BLaER1 treated with 17β-estradiol and CSF1 and Interleukin-3, amounts not matched to agents 10 nM and 100 nM (cell line): ENCODE measurements around the gene CD34.

Experiments used
- H3K27ac ChIP-seq, 11 experiments: shearing (Covaris generic); formaldehyde crosslinking; 2 replicates each; pipeline ENCODE4 v1.8.1; 2022
- H3K27me3 ChIP-seq, 11 experiments: shearing (Covaris generic); formaldehyde crosslinking; 2 replicates each; pipeline ENCODE4 v1.8.1; 2022
- H3K36me3 ChIP-seq, 11 experiments: shearing (Covaris generic); formaldehyde crosslinking; 2 replicates each; pipeline ENCODE4 v1.8.1; 2022
- H3K4me1 ChIP-seq, 10 experiments: shearing (Covaris generic); formaldehyde crosslinking; 2 replicates each; pipeline ENCODE4 v1.8.1; 2022
- H3K4me2 ChIP-seq, 11 experiments: shearing (Covaris generic); formaldehyde crosslinking; 2 replicates each; pipeline ENCODE4 v1.8.1; 2022
- H3K4me3 ChIP-seq, 10 experiments: shearing (Covaris generic); formaldehyde crosslinking; 2 replicates each; pipeline ENCODE4 v1.8.1; 2022
- H3K9ac ChIP-seq, 11 experiments: shearing (Covaris generic); formaldehyde crosslinking; 2 replicates each; pipeline ENCODE4 v1.8.1; 2022
- H3K9me3 ChIP-seq, 11 experiments: shearing (Covaris generic); formaldehyde crosslinking; replicated peaks in 1 of 11; 2 replicates each; pipeline ENCODE4 v1.8.1; 2022
- H4K20me1 ChIP-seq, 11 experiments: shearing (Covaris generic); formaldehyde crosslinking; 2 replicates each; pipeline ENCODE4 v1.8.1; 2022
- Cebpa-rat ChIP-seq, 11 experiments: shearing (Covaris generic); IDR thresholded peaks; 2 replicates each; pipeline ENCODE4 v1.8.1; 2022

The CD34 gene

DNA sequence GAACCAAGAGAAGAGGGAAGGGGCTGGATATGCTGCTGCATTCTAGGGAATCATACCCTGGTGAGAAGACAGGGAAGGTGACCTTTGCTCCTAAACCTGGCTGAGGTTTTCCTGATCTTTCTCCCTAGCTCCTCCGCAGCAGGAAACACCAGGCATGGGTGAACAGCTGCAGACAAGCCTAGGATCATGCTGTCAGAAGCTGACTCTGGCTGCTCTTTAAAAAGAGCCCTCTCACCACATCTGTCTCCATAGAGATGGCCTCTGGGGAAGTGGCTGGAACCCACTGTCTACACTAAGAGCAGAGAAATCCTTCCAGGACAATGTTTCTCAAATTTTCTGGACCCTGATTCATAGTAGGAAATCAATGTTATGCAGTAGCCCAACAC lies 57.6 kb downstream of the CD34 start:
- Histone ChIP-seq H3K4me3 (no peak overlapping the region), H3K9ac (peak overlapping the region in 1 of 11 experiments; percentile 15; a peak in 2 of 22 replicates), H3K27me3 (no peaks in the 10 kb centered on the region), H3K4me1 (peaks cover 34 to 88% (median 49%) of the 10 kb centered on the region in 10 experiments), H3K36me3 (peaks cover 0 to 30% (median 0%) of the 10 kb centered on the region in 11 experiments; a peak in 4 of 22 replicates), H3K4me2 (peak overlapping the region; percentile 56 to 88 (median 73)), H4K20me1 (peaks cover 0 to 40% (median 0%) of the 10 kb centered on the region in 11 experiments; a peak in 5 of 22 replicates), H3K27ac (peak overlapping the region in 5 of 11 experiments; percentile 3 to 36 (median 26); a peak in 3 of 22 replicates), H3K9me3 (no peaks in the 10 kb centered on the region)
- TF ChIP-seq Cebpa-rat (IDR thresholded peaks at IDR 0.05): no peak

DNA sequence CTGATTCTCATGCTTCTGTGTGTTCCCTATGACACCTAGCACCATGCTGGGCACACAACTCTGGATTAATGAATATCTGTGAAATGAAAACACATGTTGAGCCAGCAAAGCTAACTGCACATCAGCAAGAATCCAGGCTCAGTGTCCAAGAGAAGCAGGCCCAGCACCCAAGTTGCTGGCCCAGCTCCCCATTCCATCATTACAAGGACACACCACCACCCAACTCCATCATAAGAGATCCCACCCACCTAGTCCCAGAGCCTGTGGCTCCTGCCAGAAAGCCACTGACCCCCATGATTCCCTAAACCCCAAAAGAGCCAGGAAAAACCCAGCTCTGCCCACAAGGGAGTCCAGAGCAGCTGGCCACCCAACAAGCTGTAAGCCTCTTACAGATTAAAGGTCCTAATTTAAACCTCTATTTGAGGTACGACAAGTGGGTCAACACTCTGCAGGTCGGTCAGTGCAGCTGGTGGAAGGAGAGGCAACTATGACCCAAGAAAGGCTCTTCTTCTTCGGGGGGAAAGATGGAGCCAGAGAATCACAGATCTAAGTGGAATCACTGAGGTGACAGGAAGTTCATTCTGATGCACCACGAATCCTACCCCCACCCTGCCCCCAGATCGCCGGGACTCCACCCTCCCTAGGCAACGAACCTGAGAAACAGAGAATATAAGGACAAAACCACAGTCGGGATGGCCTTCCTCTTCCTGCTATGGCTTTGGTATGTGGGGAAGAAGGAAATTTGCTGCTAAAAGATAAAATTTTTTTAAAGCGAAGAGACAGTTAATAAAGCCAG lies 58.2 kb downstream of the CD34 start:
- Histone ChIP-seq H3K27me3 (no peaks in the 10 kb centered on the region), H4K20me1 (peaks cover 0 to 40% (median 0%) of the 10 kb centered on the region in 11 experiments; a peak in 5 of 22 replicates), H3K4me1 (peaks cover 40 to 88% (median 55%) of the 10 kb centered on the region in 10 experiments), H3K9ac (peak overlapping the region in 1 of 11 experiments; percentile 15; a peak in 2 of 22 replicates), H3K9me3 (no peaks in the 10 kb centered on the region), H3K4me3 (no peak overlapping the region), H3K4me2 (peak overlapping the region; percentile 56 to 88 (median 73)), H3K36me3 (peaks cover 0 to 30% (median 0%) of the 10 kb centered on the region in 11 experiments; a peak in 4 of 22 replicates), H3K27ac (peak overlapping the region in 5 of 11 experiments; percentile 3 to 36 (median 26); a peak in 3 of 22 replicates)
- TF ChIP-seq Cebpa-rat (IDR thresholded peaks at IDR 0.05): no peak

DNA sequence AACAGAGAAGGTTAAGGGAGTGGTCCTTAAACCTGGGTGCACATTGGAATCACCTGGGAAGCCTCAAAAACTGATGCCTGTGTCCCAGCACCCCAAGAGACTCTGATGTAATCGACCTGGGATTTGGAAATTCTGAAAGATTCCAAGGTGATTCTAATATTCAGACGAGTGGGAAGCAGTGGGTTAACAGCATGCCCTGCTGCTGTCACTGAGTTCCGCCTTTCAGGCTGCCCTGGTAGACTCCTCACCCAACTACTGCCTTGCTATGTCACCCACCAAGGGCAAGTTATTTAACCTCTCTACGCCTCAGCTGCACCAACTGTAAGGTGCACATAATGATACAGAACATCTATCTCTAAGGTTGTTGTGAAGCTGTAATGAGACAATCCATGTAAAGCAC lies 59.2 kb downstream of the CD34 start:
- no peaks in the 10 kb centered on the region for H3K9me3 ChIP-seq
- H3K4me1 ChIP-seq: peaks cover 40 to 84% (median 60%) of the 10 kb centered on the region in 10 experiments
- peaks cover 0 to 27% (median 0%) of the 10 kb centered on the region in 11 experiments; a peak in 4 of 22 replicates for H3K36me3 ChIP-seq
- no peaks in the 10 kb centered on the region for H3K27me3 ChIP-seq
- H3K4me3 ChIP-seq: no peak overlapping the region
- no peak overlapping the region for H3K27ac ChIP-seq
- peaks cover 0 to 37% (median 0%) of the 10 kb centered on the region in 11 experiments; a peak in 5 of 22 replicates for H4K20me1 ChIP-seq
- TF ChIP-seq Cebpa-rat (IDR thresholded peaks at IDR 0.05): no peak
- H3K9ac ChIP-seq: no peak overlapping the region
- peak overlapping the region in 9 of 11 experiments; percentile 7 to 88 (median 38); a peak in 13 of 22 replicates for H3K4me2 ChIP-seq

DNA sequence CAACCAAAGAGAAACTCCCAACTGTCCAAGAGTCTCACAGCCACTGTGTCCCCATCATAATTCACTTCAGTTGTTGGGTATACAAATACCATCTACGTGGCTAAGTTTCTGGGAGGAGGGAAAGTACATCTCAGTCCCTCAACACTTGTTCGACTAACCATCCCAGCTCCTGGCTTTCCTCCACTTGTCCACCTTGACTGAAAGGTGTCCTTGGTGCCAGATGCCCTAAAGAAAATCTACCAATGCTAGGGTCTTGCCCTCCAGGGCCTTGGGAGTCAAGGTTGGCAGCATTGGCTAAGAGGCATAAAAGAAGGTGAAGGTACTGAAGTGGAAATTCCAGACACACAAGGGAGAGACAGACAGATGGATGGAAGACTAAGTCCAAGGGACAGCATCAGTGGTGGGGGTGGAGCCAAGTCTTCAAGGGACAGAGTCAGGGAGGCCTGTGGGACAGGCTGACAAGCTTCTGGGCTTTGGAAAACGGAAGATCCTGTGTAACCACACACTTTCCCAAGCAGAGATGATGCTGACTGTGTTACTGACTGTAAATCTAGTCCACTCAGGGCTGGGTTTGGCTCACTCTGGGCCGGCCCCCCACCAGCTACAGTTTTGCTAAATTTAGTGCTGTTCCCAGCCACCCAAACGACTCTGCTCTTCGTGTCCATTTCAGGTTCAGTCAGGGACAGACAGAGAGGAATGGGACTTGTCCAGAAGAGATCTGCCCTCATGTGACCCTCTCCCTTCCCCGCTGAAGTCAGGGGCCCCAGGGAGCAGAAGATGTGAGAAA lies 60.1 kb downstream of the CD34 start:
- no peaks in the 10 kb centered on the region for H3K27me3 ChIP-seq
- H3K4me1 ChIP-seq: peaks cover 40 to 79% (median 60%) of the 10 kb centered on the region in 10 experiments
- peaks cover 0 to 20% (median 0%) of the 10 kb centered on the region in 11 experiments; a peak in 2 of 22 replicates for H3K36me3 ChIP-seq
- H3K4me3 ChIP-seq: no peak overlapping the region
- no peak for TF ChIP-seq Cebpa-rat (IDR thresholded peaks at IDR 0.05)
- peak overlapping the region in 3 of 11 experiments; percentile 6 to 18 (median 9); a peak in 2 of 22 replicates for H3K27ac ChIP-seq
- peak overlapping the region in 10 of 11 experiments; percentile 7 to 88 (median 34); a peak in 16 of 22 replicates for H3K4me2 ChIP-seq
- H4K20me1 ChIP-seq: peaks cover 0 to 28% (median 0%) of the 10 kb centered on the region in 11 experiments; a peak in 5 of 22 replicates
- H3K9ac ChIP-seq: no peak overlapping the region
- H3K9me3 ChIP-seq: no peaks in the 10 kb centered on the region

DNA sequence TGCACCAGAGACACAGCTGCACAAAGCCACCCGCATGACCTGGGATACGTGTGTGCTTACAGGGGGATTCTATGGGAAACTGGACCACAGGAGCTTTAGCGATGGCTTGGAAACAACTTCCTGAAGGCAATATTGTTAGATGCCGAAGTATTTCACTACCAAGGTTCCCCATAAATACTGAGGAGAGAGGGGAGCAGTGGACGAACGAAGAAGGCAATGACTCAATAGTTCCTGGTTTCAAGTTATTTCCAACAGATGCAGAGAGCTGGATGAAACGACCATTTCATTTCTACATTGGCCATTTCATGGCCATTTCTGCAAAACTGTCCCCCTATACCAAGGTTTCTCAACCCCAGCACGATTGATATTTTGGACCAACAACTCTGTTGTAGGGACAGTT lies 61.3 kb downstream of the CD34 start:
- Histone ChIP-seq H3K4me3 (no peak overlapping the region), H3K9ac (no peak overlapping the region), H3K4me2 (peak overlapping the region in 5 of 11 experiments; percentile 26 to 88 (median 73); a peak in 10 of 22 replicates), H3K36me3 (peaks cover 0 to 16% (median 0%) of the 10 kb centered on the region in 11 experiments; a peak in 2 of 22 replicates), H3K27ac (peak overlapping the region in 1 of 11 experiments; percentile 5; a peak in 1 of 22 replicates), H3K27me3 (no peaks in the 10 kb centered on the region), H3K9me3 (no peaks in the 10 kb centered on the region), H3K4me1 (peaks cover 40 to 91% (median 69%) of the 10 kb centered on the region in 10 experiments), H4K20me1 (peaks cover 0 to 38% (median 0%) of the 10 kb centered on the region in 11 experiments; a peak in 5 of 22 replicates)
- TF ChIP-seq Cebpa-rat (IDR thresholded peaks at IDR 0.05): no peak

DNA sequence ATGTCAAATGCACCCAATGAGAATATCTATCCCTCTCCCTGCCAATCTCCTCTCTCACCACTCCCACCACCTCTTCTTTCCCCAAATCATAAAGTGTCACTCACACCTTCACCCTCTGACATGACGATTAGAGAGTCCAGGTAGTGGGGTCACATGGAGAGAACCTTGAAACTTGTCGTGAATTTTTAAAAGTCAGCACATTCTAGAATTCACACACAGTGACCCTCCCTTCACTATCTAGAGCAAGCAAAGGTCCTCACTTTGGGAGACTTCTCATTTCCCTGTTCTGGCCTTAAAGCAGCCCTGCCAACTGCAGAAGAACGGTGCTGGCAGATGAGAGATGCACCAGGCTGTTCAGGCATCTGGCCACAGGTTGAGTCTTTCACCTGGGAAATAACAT lies 61.9 kb downstream of the CD34 start:
- no peak for TF ChIP-seq Cebpa-rat (IDR thresholded peaks at IDR 0.05)
- H3K4me1 ChIP-seq: peaks cover 36 to 93% (median 71%) of the 10 kb centered on the region in 10 experiments
- H3K27me3 ChIP-seq: no peaks in the 10 kb centered on the region
- peaks cover 0 to 16% (median 0%) of the 10 kb centered on the region in 11 experiments; a peak in 2 of 22 replicates for H3K36me3 ChIP-seq
- no peaks in the 10 kb centered on the region for H3K9me3 ChIP-seq
- peak overlapping the region in 3 of 11 experiments; percentile 5 to 25 (median 6); a peak in 2 of 22 replicates for H3K27ac ChIP-seq
- H4K20me1 ChIP-seq: peaks cover 0 to 38% (median 0%) of the 10 kb centered on the region in 11 experiments; a peak in 5 of 22 replicates
- H3K9ac ChIP-seq: no peak overlapping the region
- H3K4me2 ChIP-seq: peak overlapping the region in 6 of 11 experiments; percentile 9 to 88 (median 64); a peak in 11 of 22 replicates
- H3K4me3 ChIP-seq: no peak overlapping the region

DNA sequence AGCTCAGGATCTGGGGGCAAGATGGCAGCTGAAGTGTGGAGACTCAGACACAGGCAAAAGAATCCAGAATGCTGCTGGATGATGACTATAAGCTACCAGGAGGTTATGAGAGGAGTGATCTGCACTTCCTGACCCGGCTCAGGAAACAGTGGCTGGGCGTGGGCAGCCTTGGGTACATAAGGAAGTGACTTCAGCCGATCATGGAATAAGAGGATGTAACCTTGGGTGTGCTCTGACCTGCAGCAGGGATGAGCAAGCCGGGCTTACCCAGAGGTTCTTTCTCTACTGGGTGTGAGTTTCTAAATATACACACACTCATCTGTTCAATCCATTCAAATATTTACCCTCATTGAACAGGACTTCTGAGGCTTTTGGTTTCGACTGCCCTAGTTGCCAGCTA lies 62.7 kb downstream of the CD34 start:
- H3K27me3 ChIP-seq: no peaks in the 10 kb centered on the region
- TF ChIP-seq Cebpa-rat (IDR thresholded peaks at IDR 0.05): no peak
- peak overlapping the region; percentile 54 to 88 (median 73) for H3K4me2 ChIP-seq
- H3K9me3 ChIP-seq: no peaks in the 10 kb centered on the region
- H3K27ac ChIP-seq: peak overlapping the region in 9 of 11 experiments; percentile 48 to 82 (median 71); a peak in 19 of 22 replicates
- peak overlapping the region in 6 of 11 experiments; percentile 24 to 61 (median 50); a peak in 10 of 22 replicates for H3K9ac ChIP-seq
- H4K20me1 ChIP-seq: peaks cover 0 to 38% (median 0%) of the 10 kb centered on the region in 11 experiments; a peak in 5 of 22 replicates
- peaks cover 28 to 93% (median 67%) of the 10 kb centered on the region in 10 experiments for H3K4me1 ChIP-seq
- peak overlapping the region in 3 of 10 experiments; percentile 9 to 28 (median 17); a peak in 1 of 20 replicates for H3K4me3 ChIP-seq
- peaks cover 0 to 16% (median 0%) of the 10 kb centered on the region in 11 experiments; a peak in 2 of 22 replicates for H3K36me3 ChIP-seq

DNA sequence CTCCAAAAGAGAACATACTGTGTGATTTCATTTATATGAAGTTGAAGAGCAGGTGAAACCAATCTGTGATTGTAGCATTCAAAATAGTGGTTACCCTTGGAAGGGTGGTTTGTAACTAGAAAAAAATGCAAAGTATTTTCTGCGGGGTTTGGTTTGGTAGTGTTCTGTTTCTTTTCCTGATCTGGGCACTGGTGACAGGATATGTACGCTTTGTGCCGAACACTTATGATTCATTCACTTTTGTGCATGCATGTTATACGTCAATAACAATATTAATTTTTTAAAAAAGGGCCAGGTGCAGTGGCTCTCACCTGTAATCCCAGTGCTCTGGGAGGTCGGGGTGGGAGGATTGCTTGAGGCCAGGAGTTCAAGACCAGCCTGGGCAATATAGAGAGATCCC lies 63.8 kb downstream of the CD34 start:
- TF ChIP-seq Cebpa-rat (IDR thresholded peaks at IDR 0.05): no peak
- no peak overlapping the region for H3K4me3 ChIP-seq
- peaks cover 0 to 41% (median 0%) of the 10 kb centered on the region in 11 experiments; a peak in 4 of 22 replicates for H4K20me1 ChIP-seq
- H3K4me1 ChIP-seq: peaks cover 19 to 82% (median 57%) of the 10 kb centered on the region in 10 experiments
- H3K9ac ChIP-seq: no peak overlapping the region
- peak overlapping the region in 5 of 11 experiments; percentile 73 to 88 (median 87); a peak in 9 of 22 replicates for H3K4me2 ChIP-seq
- peaks cover 0 to 13% (median 0%) of the 10 kb centered on the region in 11 experiments; a peak in 2 of 22 replicates for H3K36me3 ChIP-seq
- no peaks in the 10 kb centered on the region for H3K27me3 ChIP-seq
- H3K9me3 ChIP-seq: no peaks in the 10 kb centered on the region
- peak overlapping the region in 1 of 11 experiments; percentile 75; a peak in 1 of 22 replicates for H3K27ac ChIP-seq
